ENCODE data around the gene CEL.

DNA sequence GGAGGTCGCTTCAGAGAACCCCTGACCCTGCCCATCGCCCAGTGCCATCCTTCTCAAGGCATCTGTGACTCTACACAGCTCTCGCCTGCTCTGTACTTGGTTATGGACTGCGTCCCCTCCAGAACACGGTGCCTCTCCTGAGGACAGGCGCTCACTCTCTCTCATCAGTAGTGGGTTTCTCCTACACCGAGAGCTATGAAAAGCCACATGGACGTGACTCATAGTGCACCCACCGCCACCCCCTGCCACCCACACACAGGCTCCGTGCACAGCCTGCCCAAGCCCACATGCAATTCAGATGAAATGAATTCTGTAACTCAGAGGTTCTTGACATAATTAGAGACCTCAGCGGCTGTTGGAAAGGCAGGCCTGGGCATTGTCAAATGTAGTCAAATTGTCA, 17.1 kb upstream of the CEL start:
- TF ChIP-seq, protein P1, sequence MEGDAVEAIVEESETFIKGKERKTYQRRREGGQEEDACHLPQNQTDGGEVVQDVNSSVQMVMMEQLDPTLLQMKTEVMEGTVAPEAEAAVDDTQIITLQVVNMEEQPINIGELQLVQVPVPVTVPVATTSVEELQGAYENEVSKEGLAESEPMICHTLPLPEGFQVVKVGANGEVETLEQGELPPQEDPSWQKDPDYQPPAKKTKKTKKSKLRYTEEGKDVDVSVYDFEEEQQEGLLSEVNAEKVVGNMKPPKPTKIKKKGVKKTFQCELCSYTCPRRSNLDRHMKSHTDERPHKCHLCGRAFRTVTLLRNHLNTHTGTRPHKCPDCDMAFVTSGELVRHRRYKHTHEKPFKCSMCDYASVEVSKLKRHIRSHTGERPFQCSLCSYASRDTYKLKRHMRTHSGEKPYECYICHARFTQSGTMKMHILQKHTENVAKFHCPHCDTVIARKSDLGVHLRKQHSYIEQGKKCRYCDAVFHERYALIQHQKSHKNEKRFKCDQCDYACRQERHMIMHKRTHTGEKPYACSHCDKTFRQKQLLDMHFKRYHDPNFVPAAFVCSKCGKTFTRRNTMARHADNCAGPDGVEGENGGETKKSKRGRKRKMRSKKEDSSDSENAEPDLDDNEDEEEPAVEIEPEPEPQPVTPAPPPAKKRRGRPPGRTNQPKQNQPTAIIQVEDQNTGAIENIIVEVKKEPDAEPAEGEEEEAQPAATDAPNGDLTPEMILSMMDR (IDR thresholded peaks at IDR 0.05): no peak
- no peak for TF ChIP-seq POLR2A (IDR thresholded peaks at IDR 0.05)
